GM12864 (cell line): Measurements from ENCODE around the gene AXIN1.

Experiments
- DNase-seq: peaks from one replicate; pipeline ENCODE4 v3.0.0-alpha.2; 2011; ENCODE audit warnings: low read depth
- H3K4me3 ChIP-seq: 2 replicates; pipeline ENCODE4 v1.5.1; 2011; ENCODE audit warnings: mild to moderate bottlenecking, low read depth, low read length, control low read depth
- CTCF ChIP-seq: IDR thresholded peaks from 2 replicates; pipeline ENCODE4 v1.5.1; 2011; ENCODE audit warnings: low read depth, mild to moderate bottlenecking, moderate library complexity, low read length, control low read depth, inconsistent platforms; ENCODE audit errors: missing control alignments

AXIN1 gene

DNA sequence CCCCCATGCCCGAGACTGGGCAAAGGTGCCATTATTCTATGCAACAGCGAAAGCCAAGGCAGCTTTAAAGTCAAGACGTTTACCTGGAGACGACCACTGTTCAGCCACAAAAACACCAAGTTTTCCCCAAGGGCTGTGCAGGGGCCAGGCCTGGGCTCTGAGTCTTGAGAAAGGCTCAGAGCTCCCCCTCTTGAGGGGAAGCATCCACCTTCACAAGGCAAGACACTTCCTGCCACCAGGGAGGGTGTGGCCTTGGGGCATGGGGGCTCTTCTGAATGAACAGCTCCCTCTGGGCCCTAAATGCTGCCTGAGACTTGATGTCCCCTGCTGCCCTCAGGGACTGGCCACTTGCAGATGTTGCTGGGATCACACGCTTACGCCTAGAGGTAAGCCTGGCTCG lies 43.0 kb downstream of the AXIN1 start:
- H3K4me3 ChIP-seq = no peak overlapping the region
- DNase-seq = no peak
- no peak for TF ChIP-seq CTCF

DNA sequence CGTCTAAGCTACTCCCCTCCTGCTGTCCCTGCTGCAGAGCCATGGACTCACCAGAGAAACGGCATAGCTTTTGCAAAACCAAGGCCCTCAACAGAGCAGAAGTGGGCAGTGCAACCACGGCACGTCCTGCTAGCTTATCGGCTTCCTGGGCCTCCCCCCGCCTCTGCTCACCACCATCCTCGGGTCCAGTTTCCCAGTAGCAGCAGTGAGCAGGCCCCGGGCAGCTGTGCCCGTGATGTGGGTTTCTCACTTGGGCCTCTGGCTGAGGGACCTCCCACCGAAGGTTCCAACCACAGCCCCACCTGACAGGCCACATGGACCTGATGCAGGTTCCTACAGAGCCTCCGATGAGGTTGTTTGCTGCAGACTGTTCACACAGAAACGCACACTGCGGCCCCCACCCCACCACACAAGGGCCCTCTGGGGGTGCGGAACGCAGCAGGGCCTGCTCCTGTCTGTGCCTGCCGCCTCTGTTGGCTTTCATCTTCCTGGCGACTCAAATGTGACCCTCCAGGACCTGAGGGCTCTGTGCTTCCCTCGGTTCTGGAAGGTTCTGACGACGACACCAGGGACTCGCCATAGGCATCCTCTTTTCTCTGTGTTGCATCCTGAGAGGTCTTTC lies 44.7 kb downstream of the AXIN1 start:
- DNase-seq = no peak
- TF ChIP-seq CTCF = no peak

GRCh38 chr16:306911-307370 lies 45.6 kb downstream of the AXIN1 start:
- no peak for DNase-seq
- TF ChIP-seq CTCF = no peak
- H3K4me3 ChIP-seq = no peak overlapping the region

More for the DNA sequence above, 44.7 kb downstream of the AXIN1 start:
- no peak overlapping the region for H3K4me3 ChIP-seq

DNA sequence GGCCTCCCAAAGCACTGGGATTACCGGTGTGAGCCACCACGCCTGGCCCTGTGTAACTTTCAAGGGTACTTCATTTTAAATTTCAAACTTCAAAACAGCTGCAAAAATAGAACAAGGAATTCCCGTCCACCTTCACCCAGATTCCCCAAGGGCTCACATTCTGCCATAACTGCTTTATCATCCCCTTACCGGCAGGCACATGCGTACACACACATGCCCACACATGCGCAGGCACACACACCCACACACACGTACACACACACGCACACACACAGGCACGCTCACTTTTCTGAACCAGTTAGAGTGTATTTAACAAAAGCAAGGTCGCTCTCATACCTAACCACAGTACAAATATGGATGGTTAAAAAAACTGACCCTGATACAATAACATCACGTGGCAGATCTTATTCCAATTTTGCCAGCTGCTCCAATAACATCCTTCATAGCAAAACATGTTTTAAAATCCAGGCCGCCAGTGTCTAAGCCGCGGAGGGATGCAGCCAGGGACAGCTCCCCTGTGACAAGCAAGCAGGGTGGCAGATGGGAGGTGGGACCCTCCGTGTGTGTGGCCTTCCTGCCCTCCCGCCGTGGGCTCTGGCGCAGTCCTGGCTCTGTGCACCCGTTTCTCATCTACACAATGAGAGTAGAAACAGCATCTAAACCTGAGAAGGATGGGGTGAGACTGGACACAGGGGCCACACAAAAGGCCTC lies 46.5 kb downstream of the AXIN1 start:
- no peak for DNase-seq
- no peak overlapping the region for H3K4me3 ChIP-seq

DNA sequence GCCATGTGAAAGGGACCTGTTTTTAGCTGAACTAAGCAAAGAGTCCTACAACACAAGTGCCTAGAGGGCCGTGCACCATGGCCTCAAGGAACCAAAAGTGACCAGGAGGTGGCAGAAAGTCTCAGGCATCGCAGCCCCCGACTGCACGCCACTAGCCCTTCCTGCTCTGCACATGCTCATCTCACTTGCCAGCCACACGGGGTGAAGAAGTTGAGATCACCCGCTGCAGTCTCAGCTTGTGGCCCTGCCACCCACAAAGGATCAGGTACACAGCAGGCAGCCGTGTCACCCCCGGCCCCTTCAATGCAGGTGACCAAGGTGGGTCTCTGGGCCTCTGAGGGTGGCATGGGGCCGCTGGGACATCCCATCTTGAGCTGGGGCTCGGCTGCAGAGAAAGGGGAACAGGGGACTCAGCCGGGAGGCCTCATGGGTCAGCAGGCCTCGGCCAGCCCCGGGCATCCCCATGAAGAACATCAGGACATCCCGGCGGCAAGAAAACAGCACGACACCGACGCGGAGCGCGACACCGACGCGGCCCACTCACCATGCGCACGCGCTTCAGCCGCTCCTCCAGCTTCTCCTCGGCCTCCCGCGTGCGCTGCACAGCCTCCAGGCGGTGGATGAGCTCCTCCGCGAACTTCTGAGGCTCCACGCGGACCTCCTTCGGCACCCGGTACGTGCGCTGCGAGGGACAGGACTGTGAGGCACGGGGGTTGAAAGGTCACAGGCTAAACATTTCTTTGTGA lies 48.6 kb downstream of the AXIN1 start:
- DNase-seq = no peak
- no peak for TF ChIP-seq CTCF
- no peak overlapping the region for H3K4me3 ChIP-seq

More for the DNA sequence above, 46.5 kb downstream of the AXIN1 start:
- TF ChIP-seq CTCF = no peak

GRCh38 chr16:301950-302349 lies 50.6 kb downstream of the AXIN1 start:
- DNase-seq = no peak
- TF ChIP-seq CTCF = no peak
- H3K4me3 ChIP-seq = no peak overlapping the region
